NCI-H748 (cell line): ENCODE measurements around the gene QRFP.

Experiments used
- DNase-seq: peaks from one replicate; lab custom pipeline; 2025; ENCODE audit not compliant: unreplicated experiment; lab: John Stamatoyannopoulos, UW

Gene QRFP

DNA sequence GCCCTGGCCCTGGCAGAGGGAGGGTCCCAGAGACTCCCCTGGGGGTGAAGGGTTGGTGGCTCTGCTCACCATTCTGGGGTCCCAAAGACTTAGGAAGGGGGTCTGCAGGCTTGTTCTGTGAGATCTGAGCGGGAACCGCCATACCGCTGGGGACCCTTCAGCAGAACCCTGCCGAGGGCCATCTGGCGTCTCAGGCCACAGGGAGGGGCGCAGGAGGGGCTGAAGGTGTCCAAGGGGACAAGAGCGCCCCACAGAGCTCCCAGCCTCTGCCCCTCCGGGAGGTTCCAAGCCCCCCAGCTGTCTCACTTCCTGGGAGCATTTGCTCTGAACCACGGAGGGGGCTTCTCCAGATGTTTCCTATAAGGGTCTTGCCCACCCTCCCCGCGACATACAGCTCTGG is 37.6 kb upstream of the QRFP start:
- no peak for DNase-seq

DNA sequence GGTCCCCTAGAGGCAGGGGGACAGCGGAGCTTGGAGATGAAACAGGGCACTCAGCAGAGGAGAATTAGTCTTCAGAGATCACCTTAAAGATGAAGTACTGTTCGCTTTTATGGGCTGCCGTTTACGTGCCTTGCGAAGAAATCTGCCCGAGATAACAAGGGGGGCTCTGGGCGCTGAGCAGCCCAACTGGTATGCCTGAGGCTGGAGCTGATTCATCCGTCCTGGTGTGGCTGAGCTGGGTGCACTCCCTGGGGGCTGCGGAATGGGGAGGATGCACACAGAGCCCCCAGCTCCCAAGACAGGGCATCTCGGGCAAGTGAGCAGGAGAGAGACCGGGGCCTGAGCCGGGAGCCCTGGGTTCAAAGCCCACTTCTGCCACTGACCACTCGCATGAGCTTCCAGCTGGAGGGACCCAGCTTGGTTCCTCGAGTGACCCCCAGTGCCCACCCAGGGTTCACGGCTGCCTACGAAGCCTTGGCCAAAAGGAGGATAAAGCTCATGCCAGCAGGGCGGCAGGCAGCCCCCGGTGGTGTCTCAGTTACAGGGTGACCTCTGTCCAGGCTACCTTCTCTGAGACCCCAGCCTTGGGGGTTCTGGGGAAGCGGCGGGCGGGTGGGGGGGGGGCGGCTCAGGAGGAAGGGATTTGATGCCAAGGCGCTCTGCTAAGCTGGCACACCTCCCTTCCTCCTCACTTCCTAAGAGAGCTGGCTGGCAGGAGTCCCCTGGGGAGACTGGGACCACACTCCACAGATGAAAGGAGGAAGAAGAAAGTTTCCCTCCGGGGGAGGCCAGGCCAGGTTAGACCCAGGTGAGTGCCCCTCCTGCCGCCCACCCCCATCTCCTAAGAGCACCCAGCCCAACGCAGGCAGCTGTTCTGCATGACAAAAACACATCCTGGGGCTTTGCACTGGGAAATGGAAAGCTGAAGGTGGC is 36.8 kb upstream of the QRFP start:
- DNase-seq: no peak

DNA sequence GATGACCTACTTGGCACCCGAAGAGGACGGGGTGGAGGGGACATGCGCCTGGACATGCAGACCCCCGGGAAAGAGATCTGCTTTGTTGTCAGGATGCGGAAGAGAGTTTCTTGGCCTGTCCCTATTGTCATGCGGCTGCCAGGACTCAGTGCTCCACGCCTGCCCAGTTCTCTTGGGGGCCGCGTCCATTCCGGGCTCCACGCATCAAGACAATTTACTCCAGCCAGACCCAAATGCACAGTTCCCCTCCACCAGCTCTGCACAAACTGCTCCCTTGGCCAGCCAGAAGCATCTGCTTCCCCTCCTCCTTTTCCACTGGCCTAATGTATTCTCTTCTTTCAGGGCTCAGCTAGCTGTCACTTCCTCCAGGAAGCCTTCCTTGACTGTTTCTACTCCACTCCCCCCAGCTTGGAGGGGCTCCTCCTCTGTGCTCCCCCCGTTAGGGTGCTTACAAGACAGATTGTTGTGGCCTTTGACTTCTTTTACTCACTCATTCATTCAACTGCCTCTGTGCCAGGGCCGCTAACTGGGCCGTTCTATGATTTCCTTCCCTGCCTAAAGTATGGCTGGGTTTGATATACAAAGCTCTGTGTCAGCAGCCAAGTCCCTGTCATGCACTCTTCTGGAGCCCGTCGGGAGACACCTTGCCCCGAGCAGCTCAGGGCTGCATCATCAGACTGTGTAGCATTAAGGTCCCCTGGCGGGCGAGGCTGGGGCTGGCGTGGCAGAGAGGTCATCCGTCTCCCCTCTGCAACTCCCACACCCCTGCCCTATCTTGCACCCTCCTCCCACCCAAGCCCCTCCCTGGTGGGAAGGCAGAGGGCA is 35.9 kb upstream of the QRFP start:
- no peak for DNase-seq

GRCh38 chr9:130931508-130932254 is 35.1 kb upstream of the QRFP start:
- no peak for DNase-seq

GRCh38 chr9:130930804-130931349 is 34.3 kb upstream of the QRFP start:
- no peak for DNase-seq

DNA sequence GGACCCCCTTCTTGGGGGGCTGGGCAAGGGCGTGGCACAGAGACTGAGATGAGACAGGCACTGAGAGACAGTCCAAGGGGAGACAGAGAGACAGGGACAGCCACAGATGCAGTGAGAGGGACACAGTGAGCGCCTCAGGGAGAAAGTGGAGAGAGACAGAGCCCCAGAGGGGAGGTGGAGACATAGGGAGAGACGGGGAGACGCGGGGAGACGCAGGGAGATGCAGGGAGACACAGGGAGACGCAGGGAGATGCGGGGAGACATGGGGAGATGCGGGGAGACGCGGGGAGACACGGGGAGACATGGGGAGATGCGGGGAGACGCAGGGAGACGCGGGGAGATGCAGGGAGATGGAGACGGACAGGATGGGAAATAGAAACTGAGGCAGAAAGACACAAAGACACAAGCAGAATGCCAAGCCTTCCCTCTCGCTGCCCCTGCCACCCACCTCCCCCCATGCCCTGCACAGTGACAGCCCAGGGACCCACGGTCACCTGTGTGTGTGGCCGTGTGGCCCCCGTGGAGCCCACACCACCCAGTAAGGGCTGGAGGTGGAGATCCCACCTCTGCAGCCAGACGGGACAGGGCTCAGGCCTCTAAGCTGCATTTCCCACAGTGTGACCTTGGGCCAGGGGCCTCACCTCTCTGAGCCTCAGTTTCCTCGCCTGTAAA is 33.7 kb upstream of the QRFP start:
- DNase-seq: no peak

GRCh38 chr9:130929571-130930038 is 33.0 kb upstream of the QRFP start:
- no peak for DNase-seq

- no peak for DNase-seq
These were observed 31.6 kb upstream of the QRFP start for GRCh38 chr9:130927995-130928900.

- no peak for DNase-seq
These were observed 30.7 kb upstream of the QRFP start for GRCh38 chr9:130927338-130927737.

GRCh38 chr9:130925050-130925678 is 28.6 kb upstream of the QRFP start:
- DNase-seq: no peak

DNA sequence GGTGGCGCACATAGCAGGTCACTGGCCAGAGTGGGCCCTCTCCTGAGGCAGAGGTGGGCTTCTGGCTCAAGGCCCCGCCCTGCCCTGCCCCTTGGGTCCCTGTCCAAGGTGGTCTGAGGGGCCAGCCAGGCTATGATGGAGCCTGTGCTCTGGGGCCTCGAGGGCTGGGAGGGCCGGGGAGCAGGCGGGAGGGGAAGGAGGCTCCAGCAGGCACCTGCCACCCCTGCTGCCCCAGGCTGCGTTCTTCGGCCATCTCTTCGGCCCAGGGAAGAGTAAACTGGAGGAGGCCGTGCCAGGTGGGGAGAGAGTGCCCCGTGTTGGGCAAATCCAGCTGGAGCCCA is 27.8 kb upstream of the QRFP start:
- DNase-seq: no peak

- DNase-seq: no peak
These were observed 27.2 kb upstream of the QRFP start for GRCh38 chr9:130923611-130924447.

DNA sequence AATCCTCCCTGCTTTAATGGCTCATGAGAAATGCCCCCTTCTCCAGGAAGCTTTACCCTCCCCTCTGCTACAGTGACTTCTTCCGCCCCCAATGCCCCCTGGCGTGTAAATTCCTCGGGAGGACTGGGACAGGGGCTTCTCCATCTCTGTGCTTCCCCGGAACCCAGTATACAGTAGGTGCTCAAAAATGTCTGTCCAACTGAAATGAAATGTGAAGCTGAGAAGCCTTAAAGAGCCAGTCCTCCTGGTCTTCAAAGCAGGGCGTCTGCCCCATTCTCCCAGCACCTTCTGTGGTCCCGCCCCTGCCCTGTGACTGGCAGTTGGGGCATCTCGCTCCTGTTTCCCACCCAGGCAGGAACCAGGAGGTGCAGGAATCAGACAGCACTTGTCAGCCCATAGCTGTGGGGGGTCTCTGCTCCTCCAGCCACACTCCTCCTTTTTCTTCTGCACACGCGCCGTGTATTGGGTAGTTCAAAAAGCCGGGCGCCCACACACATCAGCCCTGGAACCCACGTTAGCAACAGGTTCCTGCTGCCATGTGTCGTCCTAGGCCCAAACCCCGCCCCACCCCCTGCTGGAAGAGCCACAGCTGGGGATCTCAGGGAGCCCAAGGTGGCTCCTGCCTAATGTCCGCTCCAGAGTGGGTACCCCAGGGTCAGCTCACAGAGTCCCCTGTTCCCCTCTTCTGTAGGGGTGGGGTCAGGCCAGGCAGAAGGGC is 26.4 kb upstream of the QRFP start:
- DNase-seq: no peak

- no peak for DNase-seq
These were observed 25.6 kb upstream of the QRFP start for GRCh38 chr9:130921989-130922892.

GRCh38 chr9:130921300-130921988 is 24.8 kb upstream of the QRFP start:
- no peak for DNase-seq

- no peak for DNase-seq
These were observed 24.2 kb upstream of the QRFP start for GRCh38 chr9:130920762-130921299.
